T-helper 17 cell (primary cell): Measurements from ENCODE around the gene DDX54. TPM values are rescaled to one million over a fixed set of nuclear protein-coding genes. Genes with fewer than 3 reads are reported as not detected.
"Not testable (repeated sequence)": the region's sequence is repeated elsewhere in the genome, so short reads cannot be mapped to it uniquely, and the experiment has no call there.

Source experiments
- ATAC-seq: fragments of 150-1000 bp; cut with Tn5 transposase; 2 replicates; pipeline ENCODE4 v1.10.0; 2021; ENCODE audit warnings: mild to moderate bottlenecking, moderate library complexity
- DNase-seq, 3 donors: peaks; one replicate each; pipeline versions ENCODE4 v3.0.0 to v3.0.0-alpha.2; 2020 to 2021
- H3K9me3 ChIP-seq: one replicate; pipeline ENCODE4 v1.7.0; 2013; ENCODE audit warnings: low read length, mild to moderate bottlenecking; ENCODE audit not compliant: control insufficient read depth, poor library complexity, severe bottlenecking
- H3K27ac Mint-ChIP-seq: one replicate; pipeline ENCODE4 v1.8.0; 2022; ENCODE audit warnings: mild to moderate bottlenecking, moderate library complexity, mixed read lengths
- H3K27me3 Mint-ChIP-seq: one replicate; pipeline ENCODE4 v1.8.0; 2022; ENCODE audit warnings: mixed read lengths
- H3K36me3 Mint-ChIP-seq: one replicate; pipeline ENCODE4 v1.8.0; 2022; ENCODE audit warnings: low read depth, mixed read lengths
- H3K4me1 Mint-ChIP-seq: one replicate; pipeline ENCODE4 v1.8.0; 2022; ENCODE audit warnings: mild to moderate bottlenecking, mixed read lengths
- H3K4me3 Mint-ChIP-seq: one replicate; pipeline ENCODE4 v1.8.0; 2022; ENCODE audit warnings: mild to moderate bottlenecking, moderate library complexity, mixed read lengths
- total RNA-seq, 4 donors: library from RNA in 2 of 4; stranded (reverse) in 2 of 4; gene quantifications; one replicate each; pipeline ENCODE4 v1.2.3 and lab custom pipeline; 2022 to 2026

DDX54 gene
- total RNA-seq, 2 donors from 2014 or later = 75.9 to 92.5 TPM

- ATAC-seq (no peak), DNase-seq (no peak)
- H3K9me3 ChIP-seq = no peaks in the 10 kb centered on the region
- no peaks in the 10 kb centered on the region for H3K27me3 Mint-ChIP-seq
- peaks cover under 1% of the 10 kb centered on the region for H3K36me3 Mint-ChIP-seq
- H3K4me3 Mint-ChIP-seq = no peak overlapping the region
- peaks cover 25% of the 10 kb centered on the region for H3K4me1 Mint-ChIP-seq
- H3K27ac Mint-ChIP-seq = no peak overlapping the region
Measured at GRCh38 chr12:113224955-113225354, 39.7 kb upstream of the DDX54 start.

GRCh38 chr12:113222730-113223531 is 37.7 kb upstream of the DDX54 start:
- no peak for DNase-seq
- Mint-ChIP-seq H3K4me1 (peaks cover 22% of the 10 kb centered on the region), H3K27ac (peak overlapping the region; percentile 94), H3K4me3 (peak overlapping the region; percentile 99), H3K36me3 (no peaks in the 10 kb centered on the region), H3K27me3 (no peaks in the 10 kb centered on the region)
- ATAC-seq = no peak
- H3K9me3 ChIP-seq = no peaks in the 10 kb centered on the region

- no peak for ATAC-seq
- no peaks in the 10 kb centered on the region for H3K9me3 ChIP-seq
- Mint-ChIP-seq H3K27me3 (no peaks in the 10 kb centered on the region), H3K4me3 (peak overlapping the region; percentile 99), H3K36me3 (no peaks in the 10 kb centered on the region), H3K4me1 (peaks cover 23% of the 10 kb centered on the region), H3K27ac (peak overlapping the region; percentile 94)
- no peak for DNase-seq
Measured at GRCh38 chr12:113221997-113222729, 36.9 kb upstream of the DDX54 start.

- Mint-ChIP-seq H3K27ac (peak within 1 kb of the TSS; percentile 94), H3K4me1 (peaks cover 26% of the 10 kb centered on the region), H3K36me3 (no peaks in the 10 kb centered on the region), H3K4me3 (peak within 1 kb of the TSS; percentile 99), H3K27me3 (no peaks in the 10 kb centered on the region)
- no peaks in the 10 kb centered on the region for H3K9me3 ChIP-seq
- DNase-seq (peak; percentile 97 to 99 (median 97)), ATAC-seq (peak; percentile 95)
Measured at GRCh38 chr12:113221181-113221996, 36.1 kb upstream of the DDX54 start, which contains the start of gene TPCN1. TSS of gene TPCN1 (plus strand) at chr12:113221464. CDS start at chr12:113226853, 5,389 bp downstream.

GRCh38 chr12:113220593-113221180 is 35.4 kb upstream of the DDX54 start:
- H3K4me1 Mint-ChIP-seq = peaks cover 26% of the 10 kb centered on the region
- peak overlapping the region; percentile 94 for H3K27ac Mint-ChIP-seq
- DNase-seq (no peak), ATAC-seq (no peak)
- peak overlapping the region; percentile 99 for H3K4me3 Mint-ChIP-seq
- no peaks in the 10 kb centered on the region for H3K9me3 ChIP-seq
- H3K27me3 Mint-ChIP-seq = no peaks in the 10 kb centered on the region
- H3K36me3 Mint-ChIP-seq = no peaks in the 10 kb centered on the region

- Mint-ChIP-seq H3K27me3 (no peaks in the 10 kb centered on the region), H3K27ac (no peak overlapping the region), H3K4me3 (no peak overlapping the region), H3K36me3 (no peaks in the 10 kb centered on the region), H3K4me1 (peaks cover 17% of the 10 kb centered on the region)
- no peaks in the 10 kb centered on the region for H3K9me3 ChIP-seq
- ATAC-seq (no peak), DNase-seq (no peak)
Measured at GRCh38 chr12:113216027-113216426, 30.7 kb upstream of the DDX54 start.

- H3K36me3 Mint-ChIP-seq = no peaks in the 10 kb centered on the region
- DNase-seq = no peak
- peaks cover 18% of the 10 kb centered on the region for H3K4me1 Mint-ChIP-seq
- peak; percentile 25 for ATAC-seq
- no peak overlapping the region for H3K27ac Mint-ChIP-seq
- no peaks in the 10 kb centered on the region for H3K27me3 Mint-ChIP-seq
- H3K9me3 ChIP-seq = no peaks in the 10 kb centered on the region
- H3K4me3 Mint-ChIP-seq = no peak overlapping the region
Measured at GRCh38 chr12:113214895-113215400, 29.7 kb upstream of the DDX54 start.

GRCh38 chr12:113211160-113211559 is 25.9 kb upstream of the DDX54 start:
- H3K27me3 Mint-ChIP-seq = no peaks in the 10 kb centered on the region
- ATAC-seq = no peak
- no peaks in the 10 kb centered on the region for H3K36me3 Mint-ChIP-seq
- no peaks in the 10 kb centered on the region for H3K9me3 ChIP-seq
- peaks cover 32% of the 10 kb centered on the region for H3K4me1 Mint-ChIP-seq
- H3K27ac Mint-ChIP-seq = no peak overlapping the region
- no peak overlapping the region for H3K4me3 Mint-ChIP-seq
- no peak for DNase-seq

GRCh38 chr12:113208041-113208934 is 23.0 kb upstream of the DDX54 start:
- H3K4me1 Mint-ChIP-seq = peaks cover 24% of the 10 kb centered on the region
- DNase-seq (peak in 2 of 3 donors; percentile 37 to 40), ATAC-seq (peak; percentile 79)
- H3K9me3 ChIP-seq = no peaks in the 10 kb centered on the region
- H3K27ac Mint-ChIP-seq = peak overlapping the region; percentile 95
- H3K36me3 Mint-ChIP-seq = no peaks in the 10 kb centered on the region
- H3K4me3 Mint-ChIP-seq = peak overlapping the region; percentile 89
- H3K27me3 Mint-ChIP-seq = no peaks in the 10 kb centered on the region

GRCh38 chr12:113207613-113208040 is 22.3 kb upstream of the DDX54 start:
- Mint-ChIP-seq H3K36me3 (no peaks in the 10 kb centered on the region), H3K4me1 (peaks cover 24% of the 10 kb centered on the region), H3K4me3 (peak overlapping the region; percentile 89), H3K27me3 (no peaks in the 10 kb centered on the region), H3K27ac (peak overlapping the region; percentile 95)
- H3K9me3 ChIP-seq = no peaks in the 10 kb centered on the region
- DNase-seq (no peak), ATAC-seq (peak; percentile 35)

GRCh38 chr12:113206802-113207201 is 21.5 kb upstream of the DDX54 start:
- DNase-seq = not testable (repeated sequence)

GRCh38 chr12:113204804-113205203 is 19.5 kb upstream of the DDX54 start:
- H3K4me3 Mint-ChIP-seq = no peak overlapping the region
- no peak for DNase-seq
- no peaks in the 10 kb centered on the region for H3K9me3 ChIP-seq
- peaks cover 17% of the 10 kb centered on the region for H3K4me1 Mint-ChIP-seq
- H3K27ac Mint-ChIP-seq = no peak overlapping the region
- no peak for ATAC-seq
- no peaks in the 10 kb centered on the region for H3K27me3 Mint-ChIP-seq
- no peaks in the 10 kb centered on the region for H3K36me3 Mint-ChIP-seq

More at GRCh38 chr12:113206802-113207201, 21.5 kb upstream of the DDX54 start:
- not testable (repeated sequence) for H3K4me3 Mint-ChIP-seq, H3K9me3 ChIP-seq, H3K36me3 Mint-ChIP-seq, H3K27me3 Mint-ChIP-seq, ATAC-seq
- Mint-ChIP-seq H3K4me1 (peaks cover 24% of the 10 kb centered on the region), H3K27ac (peak overlapping the region; percentile 95)
